ENCODE results near the gene NDUFA13.

DNA sequence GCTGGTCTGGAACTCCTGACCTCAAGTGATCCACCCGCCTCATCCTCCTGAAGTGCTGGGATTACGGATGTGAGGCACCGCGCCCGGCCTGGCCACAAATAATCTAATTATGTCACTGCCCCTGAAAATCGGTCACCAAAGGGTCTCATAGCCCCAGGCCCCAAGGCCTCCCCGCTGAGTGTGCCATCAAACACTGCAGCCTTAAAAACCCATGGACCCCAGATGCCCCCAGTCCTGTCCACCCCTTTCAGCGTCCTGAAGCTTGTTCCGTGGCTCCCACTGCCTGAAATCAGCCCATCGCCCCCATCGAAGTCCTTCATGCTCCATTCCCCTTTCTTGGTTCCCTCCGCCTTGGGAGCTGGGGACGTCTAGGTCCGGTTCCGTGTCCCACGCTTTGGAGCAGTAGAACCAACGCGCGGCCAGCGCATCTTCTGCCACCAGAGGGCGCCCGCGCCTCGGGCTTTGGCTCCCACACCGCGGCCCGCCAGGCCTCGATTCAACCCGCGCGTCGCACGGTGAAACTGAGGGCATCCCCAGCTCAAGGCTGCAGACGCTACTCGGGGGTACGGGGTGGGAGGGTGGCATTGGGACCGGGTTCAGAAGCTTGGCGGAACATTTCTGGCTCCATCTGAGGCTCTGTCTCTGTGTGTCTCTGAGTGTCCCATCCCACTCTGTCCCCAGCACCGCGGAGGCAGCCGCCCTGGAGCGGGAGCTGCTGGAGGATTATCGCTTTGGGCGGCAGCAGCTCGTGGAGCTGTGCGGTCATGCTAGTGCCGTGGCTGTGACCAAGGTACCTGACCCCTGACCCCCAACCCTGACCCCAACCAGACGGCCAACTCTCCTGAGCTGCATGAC lies 16.2 kb downstream of the NDUFA13 start:
- TF ChIP-seq, protein P1, sequence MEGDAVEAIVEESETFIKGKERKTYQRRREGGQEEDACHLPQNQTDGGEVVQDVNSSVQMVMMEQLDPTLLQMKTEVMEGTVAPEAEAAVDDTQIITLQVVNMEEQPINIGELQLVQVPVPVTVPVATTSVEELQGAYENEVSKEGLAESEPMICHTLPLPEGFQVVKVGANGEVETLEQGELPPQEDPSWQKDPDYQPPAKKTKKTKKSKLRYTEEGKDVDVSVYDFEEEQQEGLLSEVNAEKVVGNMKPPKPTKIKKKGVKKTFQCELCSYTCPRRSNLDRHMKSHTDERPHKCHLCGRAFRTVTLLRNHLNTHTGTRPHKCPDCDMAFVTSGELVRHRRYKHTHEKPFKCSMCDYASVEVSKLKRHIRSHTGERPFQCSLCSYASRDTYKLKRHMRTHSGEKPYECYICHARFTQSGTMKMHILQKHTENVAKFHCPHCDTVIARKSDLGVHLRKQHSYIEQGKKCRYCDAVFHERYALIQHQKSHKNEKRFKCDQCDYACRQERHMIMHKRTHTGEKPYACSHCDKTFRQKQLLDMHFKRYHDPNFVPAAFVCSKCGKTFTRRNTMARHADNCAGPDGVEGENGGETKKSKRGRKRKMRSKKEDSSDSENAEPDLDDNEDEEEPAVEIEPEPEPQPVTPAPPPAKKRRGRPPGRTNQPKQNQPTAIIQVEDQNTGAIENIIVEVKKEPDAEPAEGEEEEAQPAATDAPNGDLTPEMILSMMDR (IDR thresholded peaks at IDR 0.05) = peak; percentile 95
- TF ChIP-seq POLR2AphosphoS5 (IDR thresholded peaks at IDR 0.05; ENCODE audit: low read depth, low read length) (no peak), TAF1 (IDR thresholded peaks at IDR 0.05; ENCODE audit: borderline replicate concordance, low read depth, low read length) (no peak)
- TF ChIP-seq, protein P2, sequence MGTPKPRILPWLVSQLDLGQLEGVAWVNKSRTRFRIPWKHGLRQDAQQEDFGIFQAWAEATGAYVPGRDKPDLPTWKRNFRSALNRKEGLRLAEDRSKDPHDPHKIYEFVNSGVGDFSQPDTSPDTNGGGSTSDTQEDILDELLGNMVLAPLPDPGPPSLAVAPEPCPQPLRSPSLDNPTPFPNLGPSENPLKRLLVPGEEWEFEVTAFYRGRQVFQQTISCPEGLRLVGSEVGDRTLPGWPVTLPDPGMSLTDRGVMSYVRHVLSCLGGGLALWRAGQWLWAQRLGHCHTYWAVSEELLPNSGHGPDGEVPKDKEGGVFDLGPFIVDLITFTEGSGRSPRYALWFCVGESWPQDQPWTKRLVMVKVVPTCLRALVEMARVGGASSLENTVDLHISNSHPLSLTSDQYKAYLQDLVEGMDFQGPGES (IDR thresholded peaks at IDR 0.05; ENCODE audit: low read depth, low read length) = no peak

Data from SK-N-SH (cell line).